SK-N-MC (cell line): ENCODE measurements around the gene C14orf132.

Experiments used
- EZH2 ChIP-seq: fragments of 200-600 bp; sonication (generic); IDR thresholded peaks from one replicate; pipeline ENCODE4 v1.6.1; 2017; ENCODE audit warnings: antibody characterized with exemption
- POLR2AphosphoS5 ChIP-seq: IDR thresholded peaks from 2 replicates; pipeline ENCODE4 v1.6.1; 2012; ENCODE audit warnings: mild to moderate bottlenecking, low read depth, low read length, borderline replicate concordance

DNA sequence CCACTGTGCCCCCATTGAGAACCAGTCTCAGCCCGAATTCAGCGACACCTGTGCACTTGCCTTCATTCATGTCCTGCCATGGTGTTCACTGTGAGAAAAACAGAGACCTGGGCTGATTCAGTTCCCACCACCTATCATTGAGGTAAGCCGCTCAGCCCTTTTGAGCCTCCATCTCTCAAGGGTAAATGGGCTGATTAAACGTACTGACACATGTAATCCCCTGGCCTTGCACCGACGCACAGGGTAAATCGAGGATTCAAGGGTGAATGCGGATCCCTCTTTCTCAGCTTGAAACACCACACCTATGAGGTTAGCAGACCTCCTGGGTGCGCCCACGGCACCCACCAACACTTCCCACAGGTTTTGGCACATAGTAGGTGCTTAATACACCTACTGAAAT lies 69.7 kb downstream of the C14orf132 start:
- TF ChIP-seq POLR2AphosphoS5: no peak
- no peak for TF ChIP-seq EZH2
